NT2/D1 (cell line): Measurements from ENCODE around the gene TSSC4.

Experiments used
- SUZ12 ChIP-seq: IDR thresholded peaks from 2 replicates; pipeline ENCODE4 v1.6.1; 2011; ENCODE audit not compliant: insufficient read length, insufficient read depth; ENCODE audit errors: extremely low read depth
- YY1 ChIP-seq: IDR thresholded peaks from 2 replicates; pipeline ENCODE4 v1.6.1; 2011; ENCODE audit not compliant: insufficient read length, insufficient read depth

DNA sequence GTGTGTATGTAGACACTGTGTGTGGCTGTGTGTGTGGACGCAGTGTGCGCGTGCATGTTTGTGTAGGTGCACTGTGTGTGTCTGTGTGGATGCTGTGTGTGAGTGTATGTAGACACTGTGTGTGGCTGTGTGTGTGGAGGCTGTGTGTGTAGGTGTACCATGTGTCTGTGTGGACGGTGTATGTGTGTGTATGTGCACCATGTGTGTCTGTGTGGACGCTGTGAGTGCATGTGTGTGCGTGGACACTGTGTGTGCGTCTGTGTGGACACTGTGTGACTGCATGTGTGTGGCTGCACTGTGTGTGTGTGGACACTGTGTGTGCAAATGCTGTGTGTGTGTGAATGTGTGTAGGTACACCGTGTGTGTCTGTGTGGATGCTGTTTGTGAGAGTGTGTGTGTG, 33.5 kb downstream of the TSSC4 start:
- TF ChIP-seq YY1 (no peak), SUZ12 (no peak)
